ENCODE data around the gene PRUNE2.

Gene PRUNE2

DNA sequence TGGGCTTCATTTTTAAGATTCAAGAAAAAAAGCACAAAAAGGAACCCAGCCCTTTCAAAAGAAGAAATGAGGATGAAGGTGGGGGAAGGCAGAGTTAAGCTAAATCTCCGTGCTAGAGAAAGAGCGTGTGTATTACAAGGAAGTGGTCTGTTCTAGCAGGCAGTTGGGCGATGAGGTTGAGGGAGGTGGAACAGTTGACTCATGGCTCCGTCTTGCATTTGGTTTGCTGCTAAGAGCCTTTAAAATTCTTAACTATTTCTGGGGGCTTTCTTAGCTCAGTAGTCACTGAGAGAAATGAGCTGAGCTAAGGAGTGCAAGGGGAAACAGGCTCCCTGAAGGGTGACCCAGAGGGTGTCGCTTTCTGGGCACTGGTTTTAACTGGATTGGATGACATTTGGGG lies 329.6 kb downstream of the PRUNE2 start:
- H3F3A ChIP-seq (ENCODE audit: insufficient read depth): peaks cover 7% of the 10 kb centered on the region; the same call in 1 of the 2 replicates
- peak overlapping the region; percentile 6 for H3K4me2 ChIP-seq (ENCODE audit: low read depth, low read length, poor library complexity, severe bottlenecking)

GRCh38 chr9:76575761-76576160 lies 330.2 kb downstream of the PRUNE2 start:
- peak overlapping the region; percentile 74 for H2AFZ ChIP-seq (ENCODE audit: low read depth, low read length, severe bottlenecking)
- no peak overlapping the region for H3K9ac ChIP-seq (ENCODE audit: low read length)
- no peaks in the 10 kb centered on the region for H4K20me1 ChIP-seq (ENCODE audit: low read depth, low read length)
- H3K4me3 ChIP-seq (ENCODE audit: insufficient read depth, low read length, poor library complexity, severe bottlenecking): no peak overlapping the region
- peak overlapping the region; percentile 33; the same call in 1 of the 2 replicates for H3K27ac ChIP-seq (ENCODE audit: low read depth, low read length)
- no peaks in the 10 kb centered on the region for H3K27me3 ChIP-seq (ENCODE audit: low read length)
- peak overlapping the region; percentile 6 for H3K4me2 ChIP-seq (ENCODE audit: low read depth, low read length, poor library complexity, severe bottlenecking)
- TF ChIP-seq, protein P1, sequence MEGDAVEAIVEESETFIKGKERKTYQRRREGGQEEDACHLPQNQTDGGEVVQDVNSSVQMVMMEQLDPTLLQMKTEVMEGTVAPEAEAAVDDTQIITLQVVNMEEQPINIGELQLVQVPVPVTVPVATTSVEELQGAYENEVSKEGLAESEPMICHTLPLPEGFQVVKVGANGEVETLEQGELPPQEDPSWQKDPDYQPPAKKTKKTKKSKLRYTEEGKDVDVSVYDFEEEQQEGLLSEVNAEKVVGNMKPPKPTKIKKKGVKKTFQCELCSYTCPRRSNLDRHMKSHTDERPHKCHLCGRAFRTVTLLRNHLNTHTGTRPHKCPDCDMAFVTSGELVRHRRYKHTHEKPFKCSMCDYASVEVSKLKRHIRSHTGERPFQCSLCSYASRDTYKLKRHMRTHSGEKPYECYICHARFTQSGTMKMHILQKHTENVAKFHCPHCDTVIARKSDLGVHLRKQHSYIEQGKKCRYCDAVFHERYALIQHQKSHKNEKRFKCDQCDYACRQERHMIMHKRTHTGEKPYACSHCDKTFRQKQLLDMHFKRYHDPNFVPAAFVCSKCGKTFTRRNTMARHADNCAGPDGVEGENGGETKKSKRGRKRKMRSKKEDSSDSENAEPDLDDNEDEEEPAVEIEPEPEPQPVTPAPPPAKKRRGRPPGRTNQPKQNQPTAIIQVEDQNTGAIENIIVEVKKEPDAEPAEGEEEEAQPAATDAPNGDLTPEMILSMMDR (IDR thresholded peaks at IDR 0.05; ENCODE audit: insufficient read depth, low read length, poor library complexity, severe bottlenecking): no peak
- no peak for TF ChIP-seq EZH2phosphoT487 (conservative IDR thresholded peaks at IDR 0.05; ENCODE audit: low read length)
- H3K9me2 ChIP-seq (replicated peaks; ENCODE audit: insufficient read depth, low read length): no peaks in the 10 kb centered on the region
- no peaks in the 10 kb centered on the region for H3K9me3 ChIP-seq (ENCODE audit: insufficient read depth, low read length)
- no peaks in the 10 kb centered on the region for H3K79me2 ChIP-seq (ENCODE audit: insufficient read depth, low read length)
- peaks cover 7% of the 10 kb centered on the region; the same call in 1 of the 2 replicates for H3F3A ChIP-seq (ENCODE audit: insufficient read depth)
- H3K36me3 ChIP-seq (ENCODE audit: low read length): no peaks in the 10 kb centered on the region

More for the DNA sequence above, 329.6 kb downstream of the PRUNE2 start:
- no peaks in the 10 kb centered on the region for H3K27me3 ChIP-seq (ENCODE audit: low read length)
- no peaks in the 10 kb centered on the region for H3K9me3 ChIP-seq (ENCODE audit: insufficient read depth, low read length)
- no peaks in the 10 kb centered on the region for H3K9me2 ChIP-seq (replicated peaks; ENCODE audit: insufficient read depth, low read length)
- H3K36me3 ChIP-seq (ENCODE audit: low read length): no peaks in the 10 kb centered on the region
- no peaks in the 10 kb centered on the region for H4K20me1 ChIP-seq (ENCODE audit: low read depth, low read length)
- no peak overlapping the region for H3K4me3 ChIP-seq (ENCODE audit: insufficient read depth, low read length, poor library complexity, severe bottlenecking)
- H3K79me2 ChIP-seq (ENCODE audit: insufficient read depth, low read length): no peaks in the 10 kb centered on the region
- no peak for TF ChIP-seq EZH2phosphoT487 (conservative IDR thresholded peaks at IDR 0.05; ENCODE audit: low read length)
- TF ChIP-seq, protein P1 (IDR thresholded peaks at IDR 0.05; ENCODE audit: insufficient read depth, low read length, poor library complexity, severe bottlenecking): no peak
- peak overlapping the region; percentile 33; the same call in 1 of the 2 replicates for H3K27ac ChIP-seq (ENCODE audit: low read depth, low read length)
- no peak overlapping the region for H3K9ac ChIP-seq (ENCODE audit: low read length)
- peak overlapping the region; percentile 74 for H2AFZ ChIP-seq (ENCODE audit: low read depth, low read length, severe bottlenecking)

DNA sequence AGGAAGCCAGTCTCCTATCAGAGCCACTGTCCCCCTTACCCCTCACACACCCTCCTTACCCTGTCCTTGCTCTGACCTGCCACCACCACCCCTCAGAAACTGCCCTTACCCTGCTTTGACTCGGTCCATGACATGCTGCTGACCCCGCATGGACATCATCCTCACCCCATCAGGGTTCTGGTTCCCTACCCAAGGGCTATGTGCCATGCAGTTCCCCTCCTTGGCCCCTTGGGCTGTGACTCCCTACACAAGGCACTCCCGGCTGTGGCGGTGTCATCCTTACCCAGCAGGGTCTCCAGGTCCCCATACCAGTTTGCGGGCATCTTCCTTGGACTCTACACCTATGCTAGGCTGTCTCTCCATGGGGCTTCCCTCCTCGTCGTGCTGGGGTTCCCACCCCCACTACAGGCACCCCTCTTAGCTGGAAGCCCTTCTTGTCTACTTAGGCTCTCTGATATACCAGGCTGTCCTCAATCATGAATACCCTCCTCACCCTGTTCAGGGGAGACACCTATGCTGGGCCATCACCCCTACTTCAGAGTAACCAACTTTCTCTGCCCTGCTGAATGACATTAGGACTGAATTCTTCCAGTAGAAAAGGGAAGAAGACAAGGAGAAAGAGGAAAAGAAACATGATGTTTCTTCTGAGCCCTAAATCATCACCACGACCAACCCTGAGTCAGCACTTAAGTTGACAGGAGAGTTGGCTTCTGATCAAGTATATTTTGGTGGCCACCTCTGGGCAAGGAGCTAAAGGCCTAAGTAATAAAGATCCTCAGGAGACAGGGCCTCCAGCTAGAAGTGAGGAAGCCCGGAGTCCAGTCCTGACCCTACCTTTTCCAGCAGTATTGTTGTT lies 331.8 kb downstream of the PRUNE2 start:
- H3K79me2 ChIP-seq (ENCODE audit: insufficient read depth, low read length): no peaks in the 10 kb centered on the region
- no peak overlapping the region for H3K4me2 ChIP-seq (ENCODE audit: low read depth, low read length, poor library complexity, severe bottlenecking)
- H3K9ac ChIP-seq (ENCODE audit: low read length): no peak overlapping the region
- H3K27ac ChIP-seq (ENCODE audit: low read depth, low read length): no peak overlapping the region
- no peaks in the 10 kb centered on the region for H4K20me1 ChIP-seq (ENCODE audit: low read depth, low read length)
- no peak overlapping the region for H3K4me3 ChIP-seq (ENCODE audit: insufficient read depth, low read length, poor library complexity, severe bottlenecking)
- H2AFZ ChIP-seq (ENCODE audit: low read depth, low read length, severe bottlenecking): no peak overlapping the region
- TF ChIP-seq, protein P1 (IDR thresholded peaks at IDR 0.05; ENCODE audit: insufficient read depth, low read length, poor library complexity, severe bottlenecking): no peak
- no peak for TF ChIP-seq EZH2phosphoT487 (conservative IDR thresholded peaks at IDR 0.05; ENCODE audit: low read length)
- H3K36me3 ChIP-seq (ENCODE audit: low read length): no peaks in the 10 kb centered on the region
- H3F3A ChIP-seq (ENCODE audit: insufficient read depth): peaks cover 7% of the 10 kb centered on the region; the same call in 1 of the 2 replicates
- H3K9me3 ChIP-seq (ENCODE audit: insufficient read depth, low read length): no peaks in the 10 kb centered on the region
- H3K9me2 ChIP-seq (replicated peaks; ENCODE audit: insufficient read depth, low read length): no peaks in the 10 kb centered on the region
- no peaks in the 10 kb centered on the region for H3K27me3 ChIP-seq (ENCODE audit: low read length)
